Measurements from ENCODE around the gene PRR5L. TPM values are rescaled to one million over a fixed set of nuclear protein-coding genes. Genes with fewer than 3 reads are reported as not detected.

The PRR5L gene
- total RNA-seq, 4 donors from 2014 or later = 2.2 to 10.9 (median 3.5) TPM

GRCh38 chr11:36409152-36409816 is 113.2 kb downstream of the PRR5L start:
- H3K27me3 ChIP-seq = no peaks in the 10 kb centered on the region
- H3K4me1 ChIP-seq = peaks cover 12% of the 10 kb centered on the region
- 42% methylated on average over 8 of the region's 8 CpGs for WGBS
- no peak overlapping the region for H3K27ac ChIP-seq
- DNase-seq (ENCODE audit: low spot score in 2 of 2) = no peak
- H3K4me3 ChIP-seq = no peak overlapping the region
- no peaks in the 10 kb centered on the region for H3K9me3 ChIP-seq
- H3K36me3 ChIP-seq = no peaks in the 10 kb centered on the region
- TF ChIP-seq EP300 (IDR thresholded peaks at IDR 0.05) (no peak), POLR2A (IDR thresholded peaks at IDR 0.05) (no peak), CTCF (IDR thresholded peaks at IDR 0.05) (no peak), POLR2AphosphoS5 (IDR thresholded peaks at IDR 0.05) (no peak)

- DNase-seq (ENCODE audit: low spot score in 2 of 2) = no peak
- H3K27me3 ChIP-seq = no peaks in the 10 kb centered on the region
- H3K36me3 ChIP-seq = no peaks in the 10 kb centered on the region
- TF ChIP-seq EP300 (IDR thresholded peaks at IDR 0.05) (no peak), CTCF (IDR thresholded peaks at IDR 0.05) (no peak), POLR2AphosphoS5 (IDR thresholded peaks at IDR 0.05) (no peak), POLR2A (IDR thresholded peaks at IDR 0.05) (no peak)
- WGBS = 74% methylated on average over 9 of the region's 9 CpGs
- H3K4me3 ChIP-seq = no peak overlapping the region
- no peaks in the 10 kb centered on the region for H3K9me3 ChIP-seq
- peaks cover 12% of the 10 kb centered on the region for H3K4me1 ChIP-seq
- no peak overlapping the region for H3K27ac ChIP-seq
Observed at GRCh38 chr11:36411202-36411640, 115.1 kb downstream of the PRR5L start.

- DNase-seq (ENCODE audit: low spot score in 2 of 2) = no peak
- Histone ChIP-seq H3K4me3 (no peak overlapping the region), H3K9me3 (no peaks in the 10 kb centered on the region), H3K36me3 (no peaks in the 10 kb centered on the region), H3K27me3 (no peaks in the 10 kb centered on the region), H3K4me1 (peaks cover 12% of the 10 kb centered on the region), H3K27ac (no peak overlapping the region)
- no peak for TF ChIP-seq EP300 (IDR thresholded peaks at IDR 0.05)
- TF ChIP-seq CTCF (IDR thresholded peaks at IDR 0.05) = no peak
- no peak for TF ChIP-seq POLR2AphosphoS5 (IDR thresholded peaks at IDR 0.05)
- TF ChIP-seq POLR2A (IDR thresholded peaks at IDR 0.05) = no peak
- 43% methylated on average over 2 of the region's 2 CpGs for WGBS
Observed at GRCh38 chr11:36412781-36413383, 116.8 kb downstream of the PRR5L start.

GRCh38 chr11:36417154-36417553 is 121.1 kb downstream of the PRR5L start:
- H3K9me3 ChIP-seq = no peaks in the 10 kb centered on the region
- no peak overlapping the region for H3K27ac ChIP-seq
- TF ChIP-seq POLR2A (IDR thresholded peaks at IDR 0.05) (no peak), CTCF (IDR thresholded peaks at IDR 0.05) (no peak), EP300 (IDR thresholded peaks at IDR 0.05) (no peak), POLR2AphosphoS5 (IDR thresholded peaks at IDR 0.05) (no peak)
- no peak for DNase-seq (ENCODE audit: low spot score in 2 of 2)
- no peak overlapping the region for H3K4me3 ChIP-seq
- 67% methylated on average over 5 of the region's 5 CpGs for WGBS
- no peaks in the 10 kb centered on the region for H3K27me3 ChIP-seq
- H3K36me3 ChIP-seq = no peaks in the 10 kb centered on the region
- peaks cover 14% of the 10 kb centered on the region for H3K4me1 ChIP-seq

- no peak for DNase-seq (ENCODE audit: low spot score in 2 of 2)
- WGBS = 95% methylated on average over 7 of the region's 7 CpGs
- Histone ChIP-seq H3K4me3 (no peak overlapping the region), H3K36me3 (no peaks in the 10 kb centered on the region), H3K27me3 (no peaks in the 10 kb centered on the region), H3K4me1 (peaks cover 14% of the 10 kb centered on the region), H3K27ac (no peak overlapping the region), H3K9me3 (no peaks in the 10 kb centered on the region)
- TF ChIP-seq POLR2A (IDR thresholded peaks at IDR 0.05) = no peak
- no peak for TF ChIP-seq POLR2AphosphoS5 (IDR thresholded peaks at IDR 0.05)
- no peak for TF ChIP-seq CTCF (IDR thresholded peaks at IDR 0.05)
- TF ChIP-seq EP300 (IDR thresholded peaks at IDR 0.05) = no peak
Observed at GRCh38 chr11:36419791-36420424, 123.8 kb downstream of the PRR5L start.
